GM19467 (cell line): Measurements from ENCODE around the gene SAPCD1.
A peak's percentile ranks its signal among the peaks of the same experiment; 100 is the strongest.
"Not testable (repeated sequence)": the region's sequence is repeated elsewhere in the genome, so short reads cannot be mapped to it uniquely, and the experiment has no call there.

Source experiments
- ATAC-seq: cut with Tn5 transposase; IDR thresholded peaks from one replicate; pipeline ENCODE4 v1.9.1; 2021; ENCODE audit warnings: mild to moderate bottlenecking, moderate library complexity; ENCODE audit not compliant: unreplicated experiment

Gene SAPCD1

DNA sequence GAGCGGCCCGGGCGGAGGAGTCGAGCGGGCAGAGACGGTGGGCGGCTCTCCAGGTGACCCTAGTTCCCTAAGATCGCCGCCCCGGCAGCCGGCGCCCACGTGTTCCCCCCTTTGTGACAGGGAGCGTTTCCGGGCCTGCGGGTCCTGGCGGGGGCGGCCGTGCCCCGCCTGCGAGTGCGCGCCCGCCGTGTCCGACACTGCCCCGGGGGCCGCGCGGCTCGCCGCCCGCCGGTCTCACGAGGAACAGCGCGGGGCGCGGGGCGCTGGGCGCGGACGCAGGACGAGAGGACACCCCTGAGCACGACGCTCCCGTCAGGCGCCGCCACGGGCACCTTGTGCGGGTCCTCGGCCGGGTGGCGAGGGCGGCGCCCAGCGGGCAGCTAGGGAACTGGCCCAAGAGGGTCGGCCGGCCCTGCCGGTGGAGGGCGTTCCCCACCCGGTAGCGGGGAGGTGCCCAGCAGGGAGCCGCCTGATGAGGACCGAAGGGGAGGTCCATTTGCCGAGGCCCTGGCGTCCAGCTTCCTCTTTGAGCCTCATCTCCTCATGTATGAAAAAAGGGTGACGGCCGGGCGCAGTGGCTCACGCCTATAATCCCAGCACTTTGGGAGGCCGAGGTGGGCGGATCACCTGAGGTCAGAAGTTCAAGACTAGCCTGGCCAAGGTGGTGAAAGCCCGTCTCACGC is 33.3 kb downstream of the SAPCD1 start, which contains the start of gene VARS1:
VARS1 (minus strand) TSS at position 137 of the 683 bp plus-strand sequence. CDS start 535 bp downstream, outside the sequence.
- ATAC-seq: peak; percentile 68

DNA sequence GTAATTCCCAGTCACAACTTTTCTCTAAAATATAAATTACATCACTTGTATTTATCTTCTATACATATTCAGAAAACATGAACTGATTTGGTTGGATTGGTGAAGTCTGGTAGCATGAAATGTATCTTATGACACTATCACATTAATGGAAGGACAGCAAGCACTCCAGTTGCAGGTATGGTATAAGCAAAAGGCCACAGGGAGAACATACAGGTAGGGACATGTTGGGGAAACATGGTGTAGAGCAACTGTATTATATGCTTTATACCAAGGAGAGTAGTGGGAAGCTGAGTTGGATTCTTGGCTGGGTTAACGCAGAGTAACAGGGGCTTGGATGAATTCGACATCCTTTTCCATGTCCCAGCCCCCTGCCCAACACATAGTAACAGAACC is 34.5 kb downstream of the SAPCD1 start:
- ATAC-seq: no peak

DNA sequence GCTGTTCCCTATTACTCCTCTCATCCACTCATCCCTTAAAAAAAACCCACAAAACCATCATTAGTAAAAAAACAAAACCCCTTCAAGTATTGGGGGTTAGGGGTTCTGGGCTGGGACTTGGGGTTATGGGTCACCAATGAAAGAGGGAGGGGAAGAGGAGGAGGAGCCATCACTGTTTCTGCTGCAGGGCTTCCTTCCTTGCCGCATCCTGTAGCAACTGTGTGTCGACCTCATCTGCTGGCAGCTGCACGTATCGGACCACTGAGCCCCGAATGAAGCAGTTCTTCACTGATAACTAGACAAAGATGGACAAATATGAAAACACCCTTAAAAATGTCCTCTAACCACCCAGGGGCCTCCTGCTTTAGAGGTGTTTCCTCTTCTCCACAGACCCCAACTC is 35.1 kb downstream of the SAPCD1 start:
- ATAC-seq: no peak

DNA sequence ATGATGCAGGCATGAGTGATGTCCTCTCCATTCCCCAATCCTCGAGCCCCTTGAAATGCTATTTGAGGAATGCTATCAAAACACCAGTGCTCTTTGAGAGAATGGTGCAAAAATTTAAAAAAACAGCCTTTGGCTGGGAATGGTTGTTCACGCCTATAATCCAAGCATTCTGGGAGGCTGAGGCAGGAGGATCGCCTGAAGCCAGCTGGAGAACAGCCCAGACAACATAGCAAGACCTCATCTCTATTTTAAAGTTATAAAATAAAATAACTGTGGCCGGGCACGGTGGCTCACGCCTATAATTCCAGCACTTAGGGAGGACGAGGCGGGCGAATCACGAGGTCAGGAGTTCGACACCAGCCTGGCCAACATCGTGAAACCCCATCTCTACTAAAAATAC is 37.3 kb downstream of the SAPCD1 start:
- ATAC-seq: no peak

DNA sequence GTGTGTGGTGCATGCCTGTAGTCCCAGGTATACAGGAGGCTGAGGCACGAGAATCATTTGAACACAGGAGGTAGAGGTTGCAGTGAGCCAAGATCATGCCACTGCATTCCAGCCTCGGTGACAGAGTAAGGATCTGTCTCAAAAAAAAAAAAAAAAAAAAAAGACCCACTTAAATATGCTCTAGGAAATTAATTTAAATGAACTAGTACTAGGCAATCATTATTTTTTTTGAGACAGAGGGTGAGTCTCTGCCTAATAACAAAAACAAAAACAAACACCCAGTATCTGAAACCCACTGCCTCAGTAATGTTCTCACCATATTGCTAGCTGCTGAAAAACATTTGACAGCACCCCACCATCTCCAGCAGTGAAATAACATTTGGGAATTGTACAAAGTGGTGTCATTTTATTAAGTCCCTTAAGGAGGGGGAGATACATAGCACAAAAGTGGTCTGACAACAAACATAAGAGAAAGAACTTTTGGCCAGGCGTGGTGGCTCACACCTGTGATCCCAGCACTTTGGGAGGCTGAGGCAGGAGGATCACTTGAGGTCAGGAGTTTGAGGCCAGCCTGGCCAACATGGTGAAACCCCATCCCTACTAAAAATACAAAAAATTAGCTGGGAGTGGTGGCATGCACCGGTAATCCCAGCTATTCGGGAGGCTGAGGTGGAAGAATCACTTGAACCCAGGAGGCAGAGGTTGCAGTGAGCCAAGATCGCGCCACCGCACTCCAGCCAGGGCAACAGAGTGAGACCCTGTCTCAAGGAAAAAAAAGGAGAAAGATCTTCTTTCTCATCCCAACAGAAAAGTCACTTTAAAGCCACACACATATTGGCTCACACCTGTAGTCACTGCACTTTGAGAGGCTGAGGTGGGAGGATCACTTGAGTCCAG is 38.8 kb downstream of the SAPCD1 start:
- not testable (repeated sequence) for ATAC-seq

DNA sequence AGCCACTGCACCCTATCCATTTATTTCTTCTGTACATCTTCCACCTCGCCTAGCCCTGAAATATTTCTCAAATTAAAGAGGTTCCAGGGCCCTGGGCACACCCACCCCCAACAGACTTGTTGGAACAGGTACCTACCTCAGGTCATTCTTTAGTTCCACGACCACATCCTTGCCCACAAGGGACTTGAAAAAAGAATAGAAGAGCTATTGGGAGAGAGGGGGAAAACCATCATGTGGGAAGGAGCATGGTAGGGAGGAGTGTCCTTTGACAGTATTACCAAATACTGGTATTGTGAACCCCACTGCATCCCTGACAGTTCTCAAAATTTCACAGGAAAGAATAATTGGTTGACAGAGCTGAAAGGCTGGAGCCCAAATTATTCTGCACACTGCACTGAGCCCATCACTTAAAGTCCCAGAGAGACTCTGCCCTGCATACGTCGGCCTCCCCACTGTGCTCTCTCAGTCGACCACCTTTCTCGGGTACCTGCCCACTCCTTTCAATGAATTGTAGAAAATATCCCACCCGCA is 43.5 kb downstream of the SAPCD1 start:
- peak; percentile 19 for ATAC-seq

GRCh38 chr6:31806470-31807272 is 44.2 kb downstream of the SAPCD1 start, which contains the start of gene LSM2:
LSM2 (minus strand) TSS chr6:31806966; CDS start chr6:31806757, 209 bp downstream.
- peak; percentile 87 for ATAC-seq

- ATAC-seq: not testable (repeated sequence)
Observed at GRCh38 chr6:31808599-31808998, 46.1 kb downstream of the SAPCD1 start.

GRCh38 chr6:31811645-31812044 is 49.2 kb downstream of the SAPCD1 start:
- no peak for ATAC-seq

DNA sequence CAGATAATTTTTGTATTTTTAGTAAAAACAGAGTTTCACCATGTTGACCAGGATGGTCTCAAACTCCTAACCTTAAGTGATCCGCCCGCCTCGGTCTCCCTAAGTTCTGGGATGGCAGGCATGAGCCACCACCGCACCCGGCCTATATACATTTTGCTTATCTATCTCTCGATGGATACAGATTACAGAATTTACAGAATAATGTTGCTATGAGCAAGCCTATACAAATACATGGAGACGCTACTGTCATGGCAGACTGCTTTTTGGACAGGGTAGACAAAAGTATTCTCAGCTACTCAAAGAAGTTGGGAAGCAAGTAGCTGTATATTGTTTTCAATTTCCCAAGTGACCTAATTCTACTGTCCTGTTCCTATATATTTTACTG is 51.0 kb downstream of the SAPCD1 start:
- no peak for ATAC-seq
